Erythroblast (primary cell): Measurements from ENCODE around the gene SMOC1.

Experiments
- GATA1 ChIP-seq: IDR thresholded peaks from 2 replicates; pipeline ENCODE4 v1.6.1; 2011; ENCODE audit warnings: low read depth, mild to moderate bottlenecking, control low read depth, low read length, moderate library complexity
- POLR2A ChIP-seq: IDR thresholded peaks from 2 replicates; pipeline ENCODE4 v1.6.1; 2011; ENCODE audit warnings: mild to moderate bottlenecking, low read length

DNA sequence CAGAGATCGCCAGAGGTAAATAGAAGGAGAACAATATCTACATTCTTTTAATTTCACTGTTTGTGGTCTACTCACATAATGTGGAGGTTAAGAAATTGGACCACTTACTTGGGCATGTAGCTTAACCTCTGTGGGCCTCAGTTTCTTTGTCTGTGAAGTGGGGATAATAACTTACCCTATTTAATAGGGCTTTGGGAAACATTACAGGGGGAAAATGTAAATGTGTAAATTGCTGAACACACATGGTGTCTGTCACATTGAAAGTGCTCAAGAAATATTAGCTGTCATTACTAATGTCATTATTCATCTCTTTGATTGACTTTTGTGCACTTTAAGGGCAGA is 169.1 kb downstream of the SMOC1 start:
- TF ChIP-seq POLR2A (no peak), GATA1 (no peak)
